Activated CD4-positive, alpha-beta T cell treated with anti-CD3 and anti-CD28 coated beads for 1 hour (primary cell): ENCODE measurements around the gene DMKN.

Experiments
- DNase-seq: peaks from one replicate; pipeline ENCODE4 v3.0.0-alpha.2; 2020

Gene DMKN

GRCh38 chr19:35513628-35514281 is at the start of gene DMKN:
TSS of gene DMKN (minus strand) at chr19:35513649. CDS start at chr19:35513475, 174 bp downstream.
- DNase-seq = no peak

GRCh38 chr19:35562776-35563175 is 49.3 kb upstream of the DMKN start:
- DNase-seq = no peak

- DNase-seq = no peak
Measured at GRCh38 chr19:35562336-35562735, 48.9 kb upstream of the DMKN start.

- no peak for DNase-seq
Measured at GRCh38 chr19:35561436-35561835, 48.0 kb upstream of the DMKN start.

- DNase-seq = no peak
Measured at GRCh38 chr19:35560677-35561076, 47.2 kb upstream of the DMKN start.

- no peak for DNase-seq
Measured at GRCh38 chr19:35560271-35560670, 46.8 kb upstream of the DMKN start.

GRCh38 chr19:35559781-35560180 is 46.3 kb upstream of the DMKN start:
- no peak for DNase-seq

- DNase-seq = no peak
Measured at GRCh38 chr19:35559281-35559659, 45.8 kb upstream of the DMKN start.

- no peak for DNase-seq
Measured at GRCh38 chr19:35558400-35559280, 45.2 kb upstream of the DMKN start.

GRCh38 chr19:35557539-35558399 is 44.3 kb upstream of the DMKN start:
- DNase-seq = peak; percentile 32

- no peak for DNase-seq
Measured at GRCh38 chr19:35556846-35557538, 43.5 kb upstream of the DMKN start.

GRCh38 chr19:35556025-35556590 is 42.7 kb upstream of the DMKN start:
- no peak for DNase-seq

- DNase-seq = no peak
Measured at GRCh38 chr19:35555301-35556005, 42.0 kb upstream of the DMKN start.

GRCh38 chr19:35554076-35554475 is 40.6 kb upstream of the DMKN start:
- DNase-seq = no peak

GRCh38 chr19:35553385-35554000 is 40.0 kb upstream of the DMKN start:
- no peak for DNase-seq

- no peak for DNase-seq
Measured at GRCh38 chr19:35552534-35553384, 39.3 kb upstream of the DMKN start.

- DNase-seq = no peak
Measured at GRCh38 chr19:35551091-35551810, 37.8 kb upstream of the DMKN start.

GRCh38 chr19:35549879-35550523 is 36.6 kb upstream of the DMKN start:
- no peak for DNase-seq
